SU-DHL-6 (cell line): ENCODE measurements around the gene FBN3.

ENCODE experiments used
- H2AFZ ChIP-seq: fragments of 200-600 bp; sonication (generic); 2 replicates; pipeline ENCODE4 v1.6.1; 2014; ENCODE audit warnings: low read depth, mild to moderate bottlenecking, moderate library complexity, mixed read lengths, antibody characterized with exemption, low read length; ENCODE audit not compliant: severe bottlenecking
- H3F3A ChIP-seq: fragments of 200-600 bp; shearing (Covaris generic); 2 replicates; pipeline ENCODE4 v1.6.0; 2016; ENCODE audit warnings: antibody characterized with exemption, mild to moderate bottlenecking; ENCODE audit not compliant: insufficient read depth
- H3K27ac ChIP-seq: fragments of 200-600 bp; sonication (generic); 2 replicates; pipeline ENCODE4 v1.5.1; 2016; ENCODE audit warnings: low read depth, mild to moderate bottlenecking, low read length, moderate library complexity, mixed read lengths
- H3K27me3 ChIP-seq: fragments of 200-600 bp; sonication (generic), shearing (Covaris generic); 2 replicates; pipeline ENCODE4 v1.6.0; 2014; ENCODE audit warnings: mild to moderate bottlenecking, low read length
- H3K36me3 ChIP-seq: fragments of 200-600 bp; sonication (generic); 2 replicates; pipeline ENCODE4 v1.6.1; 2014; ENCODE audit warnings: mild to moderate bottlenecking, low read length, mixed read lengths
- H3K4me2 ChIP-seq: fragments of 300-600, 200-600 bp; shearing (Covaris generic), sonication (generic); 2 replicates; pipeline ENCODE4 v1.6.0; 2014; ENCODE audit warnings: low read length, low read depth, mild to moderate bottlenecking; ENCODE audit not compliant: poor library complexity, severe bottlenecking
- H3K4me3 ChIP-seq: fragments of 200-600 bp; sonication (generic); 2 replicates; pipeline ENCODE4 v1.5.1; 2014; ENCODE audit warnings: antibody characterized with exemption, low read length, mild to moderate bottlenecking, mixed read lengths; ENCODE audit not compliant: insufficient read depth, poor library complexity, severe bottlenecking
- H3K79me2 ChIP-seq: fragments of 200-600 bp; sonication (generic); 2 replicates; pipeline ENCODE4 v1.6.1; 2014; ENCODE audit warnings: mild to moderate bottlenecking, low read length, moderate library complexity; ENCODE audit not compliant: insufficient read depth
- H3K9ac ChIP-seq: fragments of 200-600 bp; sonication (generic); 2 replicates; pipeline ENCODE4 v1.7.0; 2014; ENCODE audit warnings: mild to moderate bottlenecking, low read length
- H3K9me2 ChIP-seq: fragments of 200-600 bp; sonication (generic); replicated peaks from 2 replicates; pipeline ENCODE4 v1.6.1; 2014; ENCODE audit warnings: low read length; ENCODE audit not compliant: insufficient read depth
- H3K9me3 ChIP-seq: fragments of 200-600 bp; sonication (generic); 2 replicates; pipeline ENCODE4 v1.6.1; 2014; ENCODE audit warnings: low read length, mixed read lengths; ENCODE audit not compliant: insufficient read depth
- H4K20me1 ChIP-seq: fragments of 200-600 bp; sonication (generic); 2 replicates; pipeline ENCODE4 v1.6.1; 2014; ENCODE audit warnings: low read depth, mild to moderate bottlenecking, antibody characterized with exemption, low read length, moderate library complexity, mixed read lengths
- CTCF ChIP-seq: fragments of 200-600 bp; sonication (generic); IDR thresholded peaks from one replicate; pipeline ENCODE4 v1.5.1; 2017; ENCODE audit warnings: antibody characterized with exemption, mild to moderate bottlenecking, low read length, moderate library complexity; ENCODE audit not compliant: insufficient read depth, poor library complexity, severe bottlenecking
- EZH2phosphoT487 ChIP-seq: fragments of 200-600 bp; sonication (generic), shearing (Covaris generic); conservative IDR thresholded peaks from 2 replicates; pipeline ENCODE4 v1.6.1; 2018; ENCODE audit warnings: mild to moderate bottlenecking, antibody characterized with exemption, low read length, moderate library complexity, mixed read lengths

Gene FBN3

GRCh38 chr19:8071912-8072311 lies 77.5 kb downstream of the FBN3 start:
- no peak overlapping the region for H3K27ac ChIP-seq
- H3K9me3 ChIP-seq, result 0 out of 2 replicates have a peak, but pooled peaks cover 5% of the 10 kb centered on the region
- no peak overlapping the region for H3K9ac ChIP-seq
- no peaks in the 10 kb centered on the region for H3K27me3 ChIP-seq
- no peak overlapping the region for H3K4me3 ChIP-seq
- H3K4me2 ChIP-seq, result no peak overlapping the region
- H2AFZ ChIP-seq, result no peak overlapping the region
- no peaks in the 10 kb centered on the region for H3F3A ChIP-seq
- no peak for TF ChIP-seq EZH2phosphoT487
- H3K79me2 ChIP-seq, result no peaks in the 10 kb centered on the region
- no peaks in the 10 kb centered on the region for H4K20me1 ChIP-seq
- no peaks in the 10 kb centered on the region for H3K36me3 ChIP-seq
- no peaks in the 10 kb centered on the region for H3K9me2 ChIP-seq

- Histone ChIP-seq H3K9ac (no peak overlapping the region), H3K4me2 (no peak overlapping the region), H3F3A (no peaks in the 10 kb centered on the region), H4K20me1 (no peaks in the 10 kb centered on the region), H3K27ac (no peak overlapping the region), H3K4me3 (no peak overlapping the region), H3K27me3 (no peaks in the 10 kb centered on the region), H3K79me2 (no peaks in the 10 kb centered on the region), H2AFZ (no peak overlapping the region), H3K36me3 (no peaks in the 10 kb centered on the region), H3K9me3 (0 out of 2 replicates have a peak, but pooled peaks cover 5% of the 10 kb centered on the region), H3K9me2 (no peaks in the 10 kb centered on the region)
- TF ChIP-seq EZH2phosphoT487 (no peak), CTCF (peak; percentile 77)
Measured at GRCh38 chr19:8069096-8069973, 80.1 kb downstream of the FBN3 start.

GRCh38 chr19:8065875-8066261 lies 83.5 kb downstream of the FBN3 start:
- no peak overlapping the region for H3K27ac ChIP-seq
- H3K9me3 ChIP-seq, result 0 out of 2 replicates have a peak, but pooled peaks cover 5% of the 10 kb centered on the region
- no peak overlapping the region for H3K4me2 ChIP-seq
- H3K79me2 ChIP-seq, result no peaks in the 10 kb centered on the region
- no peak overlapping the region for H3K4me3 ChIP-seq
- H3K36me3 ChIP-seq, result no peaks in the 10 kb centered on the region
- no peak overlapping the region for H2AFZ ChIP-seq
- no peaks in the 10 kb centered on the region for H3F3A ChIP-seq
- H4K20me1 ChIP-seq, result no peaks in the 10 kb centered on the region
- H3K9me2 ChIP-seq, result no peaks in the 10 kb centered on the region
- H3K9ac ChIP-seq, result no peak overlapping the region
- H3K27me3 ChIP-seq, result no peaks in the 10 kb centered on the region
- TF ChIP-seq CTCF, result no peak
- no peak for TF ChIP-seq EZH2phosphoT487
